ENCODE results near the gene ISL2. TPM values are rescaled to one million over a fixed set of nuclear protein-coding genes. Genes with fewer than 3 reads are reported as not detected.

ISL2 gene
- total RNA-seq, 2 experiments from 2014 or later = not detected

DNA sequence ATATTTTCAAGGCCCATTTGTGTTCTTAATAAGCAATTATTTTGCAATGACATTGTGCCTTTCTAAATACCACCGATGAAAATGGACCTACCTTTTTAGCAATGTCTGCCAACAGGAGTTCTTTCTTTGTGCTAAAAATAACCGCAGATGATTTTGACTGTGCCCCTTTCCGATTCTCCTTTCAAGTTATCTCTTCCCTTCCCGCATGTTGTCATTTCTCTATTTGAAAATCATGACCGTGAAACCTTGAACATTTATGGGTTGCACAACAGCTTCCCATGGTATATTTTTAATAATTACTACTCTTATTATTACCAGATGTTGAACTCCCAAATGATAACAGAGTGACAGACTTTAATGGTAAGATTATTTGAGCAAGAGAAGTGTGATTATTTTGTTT lies 15.0 kb upstream of the ISL2 start:
- H3K9me3 ChIP-seq (ENCODE audit: control insufficient read depth in 1 of 2, insufficient read depth in 1 of 2, low read length in 2 of 2) = no peaks in the 10 kb centered on the region
- Mint-ChIP-seq H3K27me3 (peaks cover 51% of the 10 kb centered on the region), H3K4me1 (ENCODE audit: low read depth) (no peaks in the 10 kb centered on the region), H3K4me3 (no peak overlapping the region), H3K27ac (no peak overlapping the region), H3K9me3 (no peaks in the 10 kb centered on the region), H3K36me3 (ENCODE audit: low read depth) (no peaks in the 10 kb centered on the region)
- peaks cover 7 to 24% of the 10 kb centered on the region in 2 experiments for H3K27me3 ChIP-seq (ENCODE audit: control insufficient read depth in 1 of 2, insufficient read depth in 2 of 2, low read length in 2 of 2)
- no peak overlapping the region for H3K4me3 ChIP-seq (ENCODE audit: low read length)
- H3K27ac ChIP-seq (ENCODE audit: low read depth in 1 of 2, low read length in 2 of 2) = no peak overlapping the region
- intact Hi-C loops (cut with DNase I, micrococcal nuclease) = loop anchor here in 1 of 2 experiments (10.0 kb wide), 1 partner anchor 763 kb away; no protein-coding TSS in a partner anchor
- no peaks in the 10 kb centered on the region for H3K4me1 ChIP-seq (ENCODE audit: insufficient read depth, low read length)
- ChIA-PET POLR2A (no interaction called here), CTCF (no interaction called here)
- no peaks in the 10 kb centered on the region for H3K36me3 ChIP-seq (ENCODE audit: insufficient read depth, low read length)
- ATAC-seq (ENCODE audit: poor library complexity) = no peak
- TF ChIP-seq, protein P1, sequence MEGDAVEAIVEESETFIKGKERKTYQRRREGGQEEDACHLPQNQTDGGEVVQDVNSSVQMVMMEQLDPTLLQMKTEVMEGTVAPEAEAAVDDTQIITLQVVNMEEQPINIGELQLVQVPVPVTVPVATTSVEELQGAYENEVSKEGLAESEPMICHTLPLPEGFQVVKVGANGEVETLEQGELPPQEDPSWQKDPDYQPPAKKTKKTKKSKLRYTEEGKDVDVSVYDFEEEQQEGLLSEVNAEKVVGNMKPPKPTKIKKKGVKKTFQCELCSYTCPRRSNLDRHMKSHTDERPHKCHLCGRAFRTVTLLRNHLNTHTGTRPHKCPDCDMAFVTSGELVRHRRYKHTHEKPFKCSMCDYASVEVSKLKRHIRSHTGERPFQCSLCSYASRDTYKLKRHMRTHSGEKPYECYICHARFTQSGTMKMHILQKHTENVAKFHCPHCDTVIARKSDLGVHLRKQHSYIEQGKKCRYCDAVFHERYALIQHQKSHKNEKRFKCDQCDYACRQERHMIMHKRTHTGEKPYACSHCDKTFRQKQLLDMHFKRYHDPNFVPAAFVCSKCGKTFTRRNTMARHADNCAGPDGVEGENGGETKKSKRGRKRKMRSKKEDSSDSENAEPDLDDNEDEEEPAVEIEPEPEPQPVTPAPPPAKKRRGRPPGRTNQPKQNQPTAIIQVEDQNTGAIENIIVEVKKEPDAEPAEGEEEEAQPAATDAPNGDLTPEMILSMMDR (IDR thresholded peaks at IDR 0.05) = no peak
- DNase-seq = no peak

DNA sequence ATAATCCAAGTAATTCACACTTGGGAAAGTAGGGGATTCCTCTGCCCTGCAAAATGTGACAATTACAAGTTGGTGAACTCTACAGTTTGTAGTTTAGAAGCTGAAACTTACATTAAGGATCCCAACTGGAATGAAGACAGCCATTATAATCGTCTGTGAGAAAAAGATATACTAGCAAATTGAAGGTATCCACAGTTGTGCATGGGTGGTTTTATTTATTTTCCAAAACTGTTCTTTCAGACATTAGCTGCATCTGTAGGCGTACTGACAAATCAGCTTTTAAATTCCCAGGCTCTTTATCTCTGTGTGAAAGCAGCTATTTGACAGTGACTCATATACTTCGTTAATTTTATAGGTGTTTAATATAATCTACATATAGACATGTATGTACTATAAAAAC lies 12.5 kb upstream of the ISL2 start:
- Mint-ChIP-seq H3K4me1 (ENCODE audit: low read depth) (no peaks in the 10 kb centered on the region), H3K27me3 (peaks cover 67% of the 10 kb centered on the region), H3K4me3 (no peak overlapping the region), H3K9me3 (no peaks in the 10 kb centered on the region), H3K27ac (no peak overlapping the region), H3K36me3 (ENCODE audit: low read depth) (no peaks in the 10 kb centered on the region)
- Histone ChIP-seq H3K9me3 (ENCODE audit: control insufficient read depth in 1 of 2, insufficient read depth in 1 of 2, low read length in 2 of 2) (no peaks in the 10 kb centered on the region), H3K27ac (ENCODE audit: low read depth in 1 of 2, low read length in 2 of 2) (no peak overlapping the region), H3K4me1 (ENCODE audit: insufficient read depth, low read length) (no peaks in the 10 kb centered on the region), H3K27me3 (ENCODE audit: control insufficient read depth in 1 of 2, insufficient read depth in 2 of 2, low read length in 2 of 2) (peaks cover 7 to 27% of the 10 kb centered on the region in 2 experiments), H3K36me3 (ENCODE audit: insufficient read depth, low read length) (no peaks in the 10 kb centered on the region), H3K4me3 (ENCODE audit: low read length) (no peak overlapping the region)
- CTCF ChIA-PET = no interaction called here
- no peak for DNase-seq
- POLR2A ChIA-PET = no interaction called here
- intact Hi-C loops (cut with DNase I, micrococcal nuclease) = loop anchor here in 1 of 2 experiments (10.0 kb wide), 1 partner anchor 761 kb away; no protein-coding TSS in a partner anchor
- TF ChIP-seq, protein P1 (IDR thresholded peaks at IDR 0.05) = no peak
- no peak for ATAC-seq (ENCODE audit: poor library complexity)

DNA sequence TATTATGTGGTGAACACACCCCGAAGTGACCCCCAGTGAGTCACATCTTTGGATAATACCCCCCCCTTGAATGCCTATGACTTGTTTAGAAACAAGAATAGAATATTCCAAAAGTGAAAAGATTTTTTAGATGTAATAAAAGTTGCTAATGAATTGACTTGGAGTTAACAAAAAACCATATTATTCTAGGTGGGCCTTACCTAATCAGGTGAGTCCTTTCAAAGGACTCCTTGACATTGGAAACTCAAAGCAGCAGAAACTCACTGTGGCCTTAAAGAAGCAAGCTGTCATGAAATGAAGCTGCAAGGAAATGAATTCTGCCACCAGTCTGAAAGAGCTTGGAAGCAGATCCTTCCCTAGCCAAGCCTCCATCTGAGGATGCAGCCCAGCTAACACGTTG lies 10.9 kb upstream of the ISL2 start:
- TF ChIP-seq, protein P1 (IDR thresholded peaks at IDR 0.05) = no peak
- no peaks in the 10 kb centered on the region for H3K9me3 ChIP-seq (ENCODE audit: control insufficient read depth in 1 of 2, insufficient read depth in 1 of 2, low read length in 2 of 2)
- Mint-ChIP-seq H3K9me3 (no peaks in the 10 kb centered on the region), H3K4me3 (no peak overlapping the region), H3K27ac (no peak overlapping the region), H3K36me3 (ENCODE audit: low read depth) (no peaks in the 10 kb centered on the region), H3K27me3 (peaks cover 78% of the 10 kb centered on the region), H3K4me1 (ENCODE audit: low read depth) (no peaks in the 10 kb centered on the region)
- POLR2A ChIA-PET = no interaction called here
- no peaks in the 10 kb centered on the region for H3K4me1 ChIP-seq (ENCODE audit: insufficient read depth, low read length)
- H3K36me3 ChIP-seq (ENCODE audit: insufficient read depth, low read length) = no peaks in the 10 kb centered on the region
- ATAC-seq (ENCODE audit: poor library complexity) (no peak), DNase-seq (no peak)
- H3K27ac ChIP-seq (ENCODE audit: low read depth in 1 of 2, low read length in 2 of 2) = no peak overlapping the region
- CTCF ChIA-PET = no interaction called here
- H3K4me3 ChIP-seq (ENCODE audit: low read length) = no peak overlapping the region
- H3K27me3 ChIP-seq (ENCODE audit: control insufficient read depth in 1 of 2, insufficient read depth in 2 of 2, low read length in 2 of 2) = peaks cover 11 to 27% of the 10 kb centered on the region in 2 experiments
- intact Hi-C loops (cut with DNase I, micrococcal nuclease) = loop anchor here in 1 of 2 experiments (10.0 kb wide), 1 partner anchor 759 kb away; no protein-coding TSS in a partner anchor

Measured in CD4-positive, alpha-beta T cell (primary cell).